Measurements from ENCODE around the gene GXYLT1.

DNA sequence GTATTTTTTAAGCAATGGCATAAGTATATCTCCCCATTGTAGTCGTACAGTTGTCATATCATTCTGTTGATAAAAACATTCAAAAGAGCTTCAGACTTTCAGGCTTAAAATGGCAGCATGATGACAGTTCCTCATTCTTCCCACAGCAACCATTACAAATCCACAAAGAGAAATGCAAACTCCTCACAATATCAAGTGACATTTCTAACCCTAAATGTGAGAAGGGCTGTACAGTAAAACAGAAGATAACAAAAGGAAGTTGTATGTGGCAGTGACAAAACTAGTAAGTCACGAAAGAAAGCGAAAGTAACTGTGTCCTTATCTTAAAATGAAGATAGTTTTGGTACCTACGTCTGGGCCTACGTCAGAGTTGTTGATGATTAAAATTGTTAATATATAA is 46.7 kb downstream of the GXYLT1 start:
- TF ChIP-seq, protein P1, sequence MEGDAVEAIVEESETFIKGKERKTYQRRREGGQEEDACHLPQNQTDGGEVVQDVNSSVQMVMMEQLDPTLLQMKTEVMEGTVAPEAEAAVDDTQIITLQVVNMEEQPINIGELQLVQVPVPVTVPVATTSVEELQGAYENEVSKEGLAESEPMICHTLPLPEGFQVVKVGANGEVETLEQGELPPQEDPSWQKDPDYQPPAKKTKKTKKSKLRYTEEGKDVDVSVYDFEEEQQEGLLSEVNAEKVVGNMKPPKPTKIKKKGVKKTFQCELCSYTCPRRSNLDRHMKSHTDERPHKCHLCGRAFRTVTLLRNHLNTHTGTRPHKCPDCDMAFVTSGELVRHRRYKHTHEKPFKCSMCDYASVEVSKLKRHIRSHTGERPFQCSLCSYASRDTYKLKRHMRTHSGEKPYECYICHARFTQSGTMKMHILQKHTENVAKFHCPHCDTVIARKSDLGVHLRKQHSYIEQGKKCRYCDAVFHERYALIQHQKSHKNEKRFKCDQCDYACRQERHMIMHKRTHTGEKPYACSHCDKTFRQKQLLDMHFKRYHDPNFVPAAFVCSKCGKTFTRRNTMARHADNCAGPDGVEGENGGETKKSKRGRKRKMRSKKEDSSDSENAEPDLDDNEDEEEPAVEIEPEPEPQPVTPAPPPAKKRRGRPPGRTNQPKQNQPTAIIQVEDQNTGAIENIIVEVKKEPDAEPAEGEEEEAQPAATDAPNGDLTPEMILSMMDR (IDR thresholded peaks at IDR 0.05) = no peak
- TF ChIP-seq POLR2A (IDR thresholded peaks at IDR 0.05) = no peak
- no peak for TF ChIP-seq POLR2AphosphoS5 (IDR thresholded peaks at IDR 0.05; ENCODE audit: insufficient read depth in 1 of 2, low read depth in 1 of 2)

All from vagina (tissue), 2 donors.